ENCODE data around the gene SLC2A11. TPM values are rescaled to one million over a fixed set of nuclear protein-coding genes. Genes with fewer than 3 reads are reported as not detected.
"Not testable (repeated sequence)": the region's sequence is repeated elsewhere in the genome, so short reads cannot be mapped to it uniquely, and the experiment has no call there.

Gene SLC2A11
- total RNA-seq, 1 donor from 2014 or later: 4.2 TPM

DNA sequence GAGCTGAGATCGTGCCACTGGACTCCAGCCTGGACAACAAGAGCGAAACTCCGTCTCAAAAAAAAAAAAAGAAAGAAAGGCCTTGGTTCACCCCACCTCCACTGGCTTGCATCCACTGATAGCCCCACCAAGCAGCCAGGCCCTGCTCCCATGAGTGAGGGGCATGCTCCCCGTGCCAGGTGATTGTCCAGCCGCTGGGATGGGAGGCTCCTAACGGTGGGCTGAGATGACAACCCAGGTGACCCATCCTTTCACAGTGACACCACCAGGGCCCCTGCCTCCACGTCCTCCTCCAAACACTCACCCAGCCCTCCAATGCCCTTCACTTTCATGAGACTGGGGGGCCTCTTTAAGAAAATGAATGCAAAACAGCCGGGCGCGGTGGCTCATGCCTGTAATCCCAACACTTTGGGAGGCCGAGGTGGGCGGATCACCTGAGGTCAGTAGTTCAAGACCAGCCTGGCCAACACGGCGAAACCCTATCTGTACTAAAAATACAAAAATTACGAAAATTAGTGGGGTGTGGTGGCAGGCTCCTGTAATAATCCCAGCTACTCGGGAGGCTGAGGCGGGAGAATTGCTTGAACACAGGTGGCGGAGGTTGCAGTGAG lies 10.3 kb upstream of the SLC2A11 start:
- DNase-seq: no peak

DNA sequence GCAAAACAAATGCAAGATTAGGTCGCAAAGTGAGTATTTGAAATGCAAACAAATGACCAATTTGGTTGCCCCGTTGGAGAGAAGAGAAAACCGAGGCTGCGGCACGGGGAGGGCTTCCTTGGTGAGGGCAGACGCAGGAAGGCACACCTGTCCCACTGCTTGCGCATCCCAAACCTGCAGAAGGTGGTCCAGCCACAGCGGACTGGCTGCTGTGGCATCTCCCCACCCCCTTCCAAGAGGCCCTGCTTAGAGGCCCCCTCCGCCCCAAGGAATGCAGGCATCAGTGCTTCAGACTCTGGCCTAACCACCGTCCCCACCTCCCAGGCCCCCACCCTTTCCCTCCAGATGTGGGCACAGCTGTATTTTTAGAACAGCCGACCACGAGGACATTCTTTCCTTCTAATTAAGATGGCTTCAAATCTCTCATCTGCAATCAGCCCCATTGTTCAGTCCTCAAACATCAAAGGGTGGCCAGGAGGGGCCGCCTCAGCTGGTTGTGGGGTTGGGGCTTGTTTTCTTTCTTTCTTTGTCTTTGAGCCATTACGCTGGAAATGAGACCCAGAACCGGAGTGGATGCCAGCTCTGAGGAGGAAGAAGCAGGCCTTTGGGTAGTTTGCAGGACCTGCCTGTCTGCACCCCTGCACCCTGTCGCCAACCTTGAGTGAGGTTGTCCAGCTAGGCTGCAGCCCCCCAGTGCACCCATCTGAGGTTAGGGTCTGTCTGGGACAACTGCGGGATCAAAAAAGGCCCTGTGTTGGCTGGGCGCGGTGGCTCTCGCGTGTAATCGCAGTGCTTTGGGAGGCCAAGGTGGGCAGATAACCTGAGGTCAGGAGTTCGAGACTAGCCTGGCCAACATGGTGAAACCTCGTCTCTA lies 9.4 kb upstream of the SLC2A11 start:
- no peak for DNase-seq

DNA sequence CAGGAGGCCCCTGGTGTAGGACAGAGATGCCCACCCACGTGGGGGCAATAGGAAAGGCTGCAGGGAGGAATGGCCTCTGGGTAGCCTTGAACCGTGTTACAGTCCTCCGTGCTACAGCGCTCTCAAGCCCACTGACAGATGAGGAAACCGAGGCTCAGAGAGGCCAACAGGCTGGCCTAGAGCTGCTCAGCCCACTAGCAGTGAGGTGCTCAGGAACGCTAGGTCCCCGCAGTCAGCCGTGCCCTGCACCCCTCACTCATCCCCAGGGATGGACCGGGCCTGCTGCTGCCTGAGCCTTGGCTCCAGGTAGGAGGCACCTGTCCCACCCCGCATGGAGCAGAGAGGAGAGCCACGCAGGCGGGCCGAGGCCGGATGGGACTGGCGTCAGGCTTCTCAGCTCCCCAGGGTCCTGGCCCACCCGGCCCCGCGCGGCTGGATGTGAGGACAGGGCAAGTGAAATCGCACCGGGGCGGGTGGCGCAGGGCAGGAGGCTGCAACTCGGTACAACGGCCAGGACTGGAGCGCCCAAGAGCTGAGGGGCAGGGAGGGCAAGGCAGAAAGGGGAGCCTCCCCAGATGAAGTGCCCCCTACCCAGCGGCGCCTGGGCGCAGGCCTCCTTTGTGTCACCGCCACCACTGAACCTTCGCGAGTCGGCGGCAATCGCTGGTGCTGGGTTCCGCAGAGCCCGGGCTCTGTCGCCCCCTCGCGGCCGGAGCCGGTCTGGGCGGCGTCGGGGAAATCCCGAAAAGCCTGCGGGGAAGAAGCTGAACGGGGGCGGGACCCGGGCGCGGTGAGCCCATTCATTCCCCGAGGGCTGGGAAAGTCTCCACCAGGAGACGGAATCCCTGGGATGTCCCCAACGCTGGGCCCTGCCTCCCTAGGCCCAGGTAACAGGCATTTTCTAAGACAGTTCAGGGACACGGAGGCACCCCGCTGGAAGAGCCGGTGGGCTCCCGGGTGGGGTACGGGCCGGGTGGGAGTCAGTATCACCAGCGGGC lies 8.4 kb upstream of the SLC2A11 start:
- peak; percentile 28 for DNase-seq

DNA sequence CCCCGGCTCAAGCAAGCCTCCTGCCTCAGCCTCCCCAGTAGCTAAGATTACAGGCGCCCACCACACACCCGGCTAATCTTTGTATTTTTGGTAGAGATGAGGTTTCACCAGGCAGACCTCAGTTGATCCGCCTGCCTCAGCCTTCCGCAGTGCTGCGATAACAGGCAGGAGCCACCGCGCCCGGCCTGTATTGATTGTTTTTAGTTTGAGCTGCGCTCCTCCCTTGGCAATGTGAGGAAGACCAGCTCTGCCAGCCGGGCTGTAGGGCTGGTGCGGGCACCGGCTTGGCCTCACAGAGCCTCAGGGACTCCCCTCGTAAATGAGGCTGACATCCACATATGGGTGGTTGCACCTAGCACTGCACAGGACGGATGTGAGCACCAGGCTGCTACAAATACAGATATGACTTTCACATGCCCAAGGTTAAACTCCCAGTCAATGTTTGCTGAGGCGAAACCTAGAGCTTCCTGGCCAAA lies 7.5 kb upstream of the SLC2A11 start:
- no peak for DNase-seq

DNA sequence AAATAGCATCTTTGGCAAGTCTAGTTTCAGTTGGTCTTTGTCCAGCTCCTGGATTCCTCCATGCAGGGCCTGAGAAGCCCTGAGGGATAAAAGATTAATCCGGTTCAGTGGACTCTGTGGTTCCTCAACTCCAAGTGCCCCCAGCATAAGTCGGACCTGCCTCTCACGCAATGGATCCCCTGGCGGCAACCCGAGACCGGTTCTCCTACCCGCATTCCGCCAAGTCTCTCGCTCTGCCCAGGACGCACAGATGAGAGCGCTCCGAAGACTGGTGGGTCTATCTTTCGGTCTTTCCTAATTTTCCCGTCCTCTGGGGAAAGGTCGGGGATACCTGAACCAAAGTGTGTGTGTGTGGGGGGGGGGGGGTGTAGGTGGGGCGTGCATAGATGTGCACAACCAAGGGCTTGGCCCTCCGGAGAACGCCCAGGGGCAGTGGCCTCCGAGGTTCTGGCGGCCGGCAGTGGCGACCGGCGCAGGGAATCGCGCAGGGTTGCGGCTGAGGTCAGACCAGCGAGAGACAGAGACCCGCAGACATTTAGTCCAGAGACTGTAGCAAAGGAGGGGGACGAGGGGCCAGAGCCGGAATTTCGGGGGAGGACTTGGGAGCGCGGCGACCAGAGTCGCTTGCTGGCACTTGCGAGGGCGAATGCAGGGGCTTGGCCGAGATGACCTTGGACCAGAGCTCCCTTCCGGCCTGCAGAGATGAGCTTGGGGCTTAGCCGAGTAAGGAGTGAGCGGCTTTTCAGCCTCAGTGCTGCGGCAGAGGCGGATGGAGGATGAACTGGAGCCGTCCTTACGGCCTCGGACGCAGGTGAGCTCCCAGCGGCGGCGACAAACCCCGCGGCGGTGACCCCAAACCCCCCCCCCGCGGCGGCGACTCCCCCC lies 712 bp upstream of the SLC2A11 start:
- DNase-seq: peak; percentile 32

DNA sequence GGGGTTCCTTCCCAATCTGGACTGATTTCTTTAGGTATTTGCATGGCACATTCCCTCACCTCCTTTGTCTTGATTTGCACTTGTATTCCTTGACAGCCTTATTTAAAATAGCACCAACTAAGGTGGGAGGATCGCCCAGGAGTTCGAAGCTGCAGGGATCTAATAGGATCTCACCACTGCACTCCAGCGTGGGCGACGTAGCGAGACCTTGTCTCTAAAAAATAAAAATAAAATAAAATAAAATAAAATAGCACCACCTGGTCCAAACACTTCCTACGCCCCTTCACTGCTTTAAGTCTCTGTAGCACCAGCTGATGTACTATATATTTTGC lies 775 bp downstream of the SLC2A11 start:
- no peak for DNase-seq

DNA sequence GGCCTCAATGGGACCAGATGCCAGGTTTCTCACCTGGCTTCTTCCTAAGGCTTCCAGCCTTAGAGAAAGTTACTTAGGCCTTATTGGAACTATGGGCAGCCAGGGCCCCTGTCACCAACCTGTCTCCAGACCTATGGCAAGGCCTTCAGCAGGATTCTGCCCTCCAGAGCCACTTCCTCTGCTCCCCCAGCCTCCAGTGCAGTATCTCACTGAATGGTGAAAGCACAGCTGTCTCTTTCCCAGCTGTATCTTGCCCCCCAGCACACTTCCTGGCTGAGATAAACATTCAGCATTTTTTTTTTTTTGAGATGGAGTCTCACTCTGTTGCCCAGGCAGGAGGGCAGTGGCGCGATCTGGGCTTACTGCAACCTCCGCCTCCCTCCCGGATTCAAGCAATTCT lies 1.5 kb downstream of the SLC2A11 start:
- no peak for DNase-seq

DNA sequence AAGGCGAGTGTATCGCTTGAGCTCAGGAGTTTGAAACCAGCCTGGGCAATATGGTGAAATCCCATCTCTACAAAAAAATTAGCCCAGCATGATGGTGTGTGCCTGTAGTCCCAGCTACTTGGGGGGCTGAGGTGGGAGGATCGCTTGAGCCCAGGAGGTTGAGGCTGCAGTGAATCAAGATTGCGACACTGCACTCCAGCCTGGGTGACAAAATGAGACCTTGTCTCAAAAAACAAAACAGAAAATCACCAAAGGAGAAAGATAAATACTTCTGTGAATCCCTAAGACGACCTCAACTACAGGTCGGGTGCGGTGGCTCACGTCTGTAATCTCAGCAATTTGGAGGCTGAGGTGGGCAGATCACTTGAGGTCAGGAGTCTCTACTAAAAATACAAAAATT lies 2.5 kb downstream of the SLC2A11 start:
- DNase-seq: not testable (repeated sequence)

DNA sequence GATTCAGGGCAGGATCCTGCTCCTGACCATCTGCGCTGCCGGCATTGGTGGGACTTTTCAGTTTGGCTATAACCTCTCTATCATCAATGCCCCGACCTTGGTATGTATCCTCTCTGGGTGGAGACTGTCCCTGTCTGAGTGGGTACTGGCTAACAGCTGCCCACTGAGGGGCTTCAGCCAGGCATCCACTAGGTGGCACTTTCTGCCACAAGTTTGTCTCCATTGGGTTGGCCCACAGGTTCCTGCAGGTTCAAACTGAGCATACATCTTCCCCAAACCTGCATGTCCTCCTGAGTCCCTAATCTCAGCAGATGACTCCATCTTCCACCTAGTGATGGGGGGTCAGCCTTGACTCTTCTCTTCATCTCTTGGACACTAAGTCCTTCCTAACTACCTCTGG lies 4.4 kb downstream of the SLC2A11 start:
- DNase-seq: no peak

DNA sequence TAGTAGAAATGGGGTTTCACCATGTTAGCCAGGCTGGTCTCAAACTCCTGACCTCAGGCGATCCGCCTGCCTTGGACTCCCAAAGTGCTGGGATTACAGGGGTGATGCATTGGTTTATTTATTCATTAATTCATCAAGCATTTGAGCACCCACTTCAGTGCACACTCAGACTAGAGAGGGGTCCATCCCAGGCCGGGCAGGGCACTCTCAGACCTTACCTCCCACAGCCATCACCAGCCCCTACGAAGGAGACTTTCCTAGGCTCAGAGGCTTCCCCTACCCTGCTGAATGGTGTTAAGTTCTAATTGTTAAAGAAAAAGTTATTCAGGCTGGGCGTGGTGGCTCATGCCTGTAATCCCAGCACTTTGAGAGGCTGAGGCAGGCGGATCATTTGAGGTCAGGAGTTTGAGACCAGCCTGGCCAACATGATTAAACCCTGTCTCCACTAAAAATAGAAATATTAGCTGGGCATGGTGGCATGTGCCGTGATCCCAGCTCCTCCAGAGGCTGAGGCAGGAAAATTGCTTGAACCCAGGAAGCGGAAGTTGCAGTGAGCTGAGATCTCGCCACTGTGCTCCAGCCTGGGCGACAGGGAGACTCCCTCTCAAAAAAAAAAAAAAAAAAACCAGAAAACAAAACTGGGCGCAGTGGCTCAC lies 7.0 kb downstream of the SLC2A11 start:
- DNase-seq: not testable (repeated sequence)

DNA sequence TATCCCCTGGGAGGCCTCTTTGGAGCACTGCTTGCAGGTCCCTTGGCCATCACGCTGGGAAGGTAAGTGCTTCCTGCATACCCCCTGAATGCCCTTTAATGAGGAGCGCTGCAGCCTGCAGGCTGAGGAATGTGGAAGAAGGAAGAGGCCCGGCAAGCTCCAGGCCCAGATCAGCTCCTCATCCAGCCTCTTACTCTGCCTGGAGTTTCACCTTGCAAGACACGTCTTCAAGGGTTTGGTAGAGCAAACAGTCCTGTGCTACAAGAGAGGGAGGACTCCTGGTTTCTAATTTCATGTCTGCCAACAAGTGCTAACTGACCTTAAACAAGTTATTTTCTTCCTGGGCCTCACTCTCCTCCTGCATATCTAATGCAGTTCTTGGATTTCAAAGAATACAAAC lies 10.9 kb downstream of the SLC2A11 start:
- no peak for DNase-seq

DNA sequence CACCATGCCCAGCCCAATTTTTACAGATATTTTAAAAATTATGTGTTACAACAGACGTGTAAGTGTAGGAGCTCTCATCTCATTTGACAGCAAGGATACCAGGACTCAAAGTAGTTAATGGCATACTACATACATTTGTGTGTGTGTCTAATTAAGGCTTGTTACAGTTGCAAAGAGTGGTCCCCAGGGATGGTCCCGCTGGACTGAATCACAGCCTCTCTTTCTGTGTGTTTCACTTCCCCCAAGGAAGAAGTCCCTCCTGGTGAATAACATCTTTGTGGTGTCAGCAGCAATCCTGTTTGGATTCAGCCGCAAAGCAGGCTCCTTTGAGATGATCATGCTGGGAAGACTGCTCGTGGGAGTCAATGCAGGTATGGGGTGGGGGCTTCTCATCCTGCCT lies 17.2 kb downstream of the SLC2A11 start:
- DNase-seq: no peak

DNA sequence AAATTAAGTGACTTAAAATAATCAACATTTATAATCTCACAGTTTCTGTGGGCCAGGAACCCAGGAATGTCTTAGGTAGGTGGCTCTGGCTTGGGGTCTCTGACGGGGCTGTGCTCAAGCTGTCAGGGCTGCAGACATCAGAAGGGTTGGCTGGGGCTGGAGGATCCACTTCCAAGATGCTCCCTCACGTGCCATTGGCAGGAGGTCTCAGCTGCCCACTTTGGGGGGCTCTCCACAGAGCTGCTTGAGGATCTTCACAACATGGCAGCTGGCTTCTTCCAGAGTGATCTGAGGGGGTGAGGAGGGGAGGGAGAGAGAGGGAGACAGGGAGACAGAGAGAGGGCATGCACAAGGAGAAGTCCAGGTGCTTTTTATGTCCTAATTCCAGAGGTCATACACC lies 18.1 kb downstream of the SLC2A11 start:
- no peak for DNase-seq

DNA sequence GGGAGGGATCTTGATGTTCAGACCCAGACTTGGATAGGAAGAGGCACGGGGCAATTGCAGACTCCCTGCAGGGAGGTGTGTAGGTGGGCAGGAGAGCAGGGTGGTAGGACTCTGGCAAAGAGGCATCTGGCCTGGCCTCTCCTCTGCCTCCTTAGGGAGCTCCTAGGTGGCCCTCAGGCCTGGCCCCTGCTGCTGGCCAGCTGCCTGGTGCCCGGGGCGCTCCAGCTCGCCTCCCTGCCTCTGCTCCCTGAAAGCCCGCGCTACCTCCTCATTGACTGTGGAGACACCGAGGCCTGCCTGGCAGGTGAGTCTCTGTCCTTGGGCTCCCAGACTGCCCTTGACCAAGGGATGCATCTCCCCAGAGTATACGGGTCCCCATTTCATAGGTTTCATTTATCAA lies 19.9 kb downstream of the SLC2A11 start:
- no peak for DNase-seq

DNA sequence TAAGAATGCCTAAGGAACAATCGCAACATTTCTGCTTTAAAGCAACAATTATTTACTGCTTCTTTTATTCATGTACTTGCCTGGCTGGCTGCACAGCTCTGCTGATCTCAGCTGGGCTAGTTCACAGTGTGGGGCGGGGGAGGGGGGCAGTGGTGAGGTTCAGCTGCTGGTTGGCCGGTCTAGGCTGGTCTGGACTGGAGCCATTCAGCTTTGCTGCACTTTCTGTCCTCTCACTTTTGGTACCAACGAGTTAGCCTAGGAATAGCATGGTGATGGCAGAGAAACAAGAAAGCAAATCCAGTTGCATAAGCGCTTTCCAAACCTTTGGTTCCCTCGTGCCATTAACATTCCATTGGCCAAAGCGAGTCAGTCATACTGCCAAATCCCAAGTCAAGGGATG lies 20.5 kb downstream of the SLC2A11 start:
- DNase-seq: no peak

DNA sequence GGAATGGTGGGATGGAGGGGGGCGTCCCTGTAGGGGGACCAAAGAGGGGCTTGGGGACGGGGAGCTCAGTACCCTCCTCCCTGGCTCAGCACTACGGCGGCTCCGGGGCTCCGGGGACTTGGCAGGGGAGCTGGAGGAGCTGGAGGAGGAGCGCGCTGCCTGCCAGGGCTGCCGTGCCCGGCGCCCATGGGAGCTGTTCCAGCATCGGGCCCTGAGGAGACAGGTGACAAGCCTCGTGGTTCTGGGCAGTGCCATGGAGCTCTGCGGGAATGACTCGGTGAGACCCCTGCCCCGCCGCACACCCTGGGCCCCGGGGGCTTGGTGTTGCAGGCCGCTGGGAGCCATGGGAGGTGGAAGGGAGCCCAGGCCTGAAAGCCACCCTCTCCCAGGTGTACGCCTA lies 24.7 kb downstream of the SLC2A11 start:
- no peak for DNase-seq

DNA sequence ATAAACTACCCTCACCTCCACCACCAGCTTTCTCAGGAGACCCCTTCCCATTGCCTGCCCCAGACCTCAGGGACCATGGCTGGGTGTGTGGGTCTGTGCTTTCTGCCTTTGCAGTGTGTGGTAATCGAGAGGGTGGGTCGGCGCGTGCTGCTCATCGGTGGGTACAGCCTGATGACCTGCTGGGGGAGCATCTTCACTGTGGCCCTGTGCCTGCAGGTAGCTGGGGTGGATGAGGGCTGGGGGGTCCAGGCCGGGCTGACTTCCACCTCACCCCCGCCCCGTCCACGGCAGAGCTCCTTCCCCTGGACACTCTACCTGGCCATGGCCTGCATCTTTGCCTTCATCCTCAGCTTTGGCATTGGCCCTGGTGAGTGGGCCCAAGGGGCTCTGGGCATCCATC lies 26.0 kb downstream of the SLC2A11 start:
- DNase-seq: no peak

DNA sequence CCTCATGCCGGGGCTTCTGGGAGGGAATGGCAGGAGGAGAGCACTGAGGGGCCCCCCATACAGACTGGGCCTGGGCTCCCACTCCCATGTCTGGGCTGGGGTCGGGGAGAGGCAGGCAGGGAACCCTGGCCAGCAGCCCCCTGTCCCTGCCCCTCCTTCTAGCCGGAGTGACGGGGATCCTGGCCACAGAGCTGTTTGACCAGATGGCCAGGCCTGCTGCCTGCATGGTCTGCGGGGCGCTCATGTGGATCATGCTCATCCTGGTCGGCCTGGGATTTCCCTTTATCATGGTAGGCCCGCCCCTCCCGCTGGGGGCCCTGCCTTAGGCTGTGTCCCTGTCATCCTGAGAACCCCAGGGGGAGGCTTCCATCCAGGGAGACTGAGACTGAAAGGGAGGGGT lies 26.5 kb downstream of the SLC2A11 start:
- no peak for DNase-seq

DNA sequence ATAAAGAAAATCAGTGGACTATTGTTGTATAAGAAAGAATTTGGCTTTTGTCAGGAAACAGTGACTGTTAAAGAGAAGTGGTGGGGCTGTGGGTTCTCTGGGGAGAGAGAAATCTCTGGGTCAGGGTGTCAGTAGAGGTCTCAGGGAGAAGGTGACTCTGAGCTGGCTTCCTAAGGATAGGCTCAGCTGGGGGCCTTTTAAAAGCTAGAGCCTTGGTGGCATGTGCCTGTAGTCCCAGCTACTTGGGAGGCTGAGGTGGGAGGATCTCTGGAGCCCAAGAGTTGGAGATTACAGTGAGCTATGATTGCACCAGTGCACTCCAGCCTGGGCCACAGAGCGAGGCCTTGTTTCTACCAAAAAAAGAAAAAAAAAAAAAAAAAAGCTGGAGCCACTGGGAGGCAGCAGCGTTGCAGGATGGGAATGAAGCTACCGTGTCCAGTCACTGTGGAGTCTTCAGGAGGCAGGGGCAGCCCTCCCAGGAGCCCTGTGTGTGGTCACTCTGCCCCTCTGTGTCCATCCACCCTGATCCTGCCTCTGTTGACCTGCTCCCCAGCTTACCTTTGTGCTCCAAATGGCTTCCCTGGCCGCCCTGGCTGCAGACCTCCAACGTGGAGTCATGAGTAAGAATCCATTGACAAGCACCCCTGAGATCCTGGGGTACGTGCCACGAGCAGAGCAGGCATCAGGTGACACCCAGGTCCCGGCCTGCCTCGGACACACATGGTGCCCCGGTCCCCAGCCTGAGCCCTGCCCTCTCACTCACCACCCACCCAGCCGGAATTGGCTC lies 31.1 kb downstream of the SLC2A11 start:
- DNase-seq: no peak

DNA sequence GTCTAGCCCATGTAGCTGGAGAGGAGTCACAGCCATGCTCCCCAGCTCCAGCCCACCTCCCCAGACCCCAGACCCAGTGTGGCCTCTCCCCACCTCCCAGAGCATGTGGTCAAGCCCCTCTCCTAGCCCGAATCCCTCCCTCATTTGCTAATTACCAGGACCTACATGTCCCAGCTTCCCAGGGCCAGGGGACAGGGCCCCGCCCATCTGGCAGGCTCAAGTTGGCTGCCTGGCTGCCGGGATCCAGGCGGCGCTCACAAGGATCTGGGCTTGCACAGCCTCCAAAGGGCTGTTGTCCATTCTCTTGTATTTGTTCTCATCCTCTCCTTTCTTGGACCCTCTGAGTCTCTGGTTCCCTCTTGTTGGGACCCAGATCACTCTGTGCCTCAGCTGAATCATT lies 31.9 kb downstream of the SLC2A11 start:
- DNase-seq: no peak

Data from skin of body (tissue), 2 donors.